ENCODE measurements around the gene RUSF1.
A peak's percentile ranks its signal among the peaks of the same experiment; 100 is the strongest.
"Not testable (repeated sequence)": the region's sequence is repeated elsewhere in the genome, so short reads cannot be mapped to it uniquely, and the experiment has no call there.

Gene RUSF1

GRCh38 chr16:31452631-31453106, 55.5 kb downstream of the RUSF1 start:
- DNase-seq (ENCODE audit: low spot score in 2 of 2): no peak

GRCh38 chr16:31451681-31452351, 56.4 kb downstream of the RUSF1 start:
- peak overlapping the region; percentile 6 for H3K27ac Mint-ChIP-seq
- no peak for DNase-seq (ENCODE audit: low spot score in 2 of 2)
- H3K4me1 Mint-ChIP-seq: peaks cover 18% of the 10 kb centered on the region

More at GRCh38 chr16:31452631-31453106, 55.5 kb downstream of the RUSF1 start:
- peaks cover 18% of the 10 kb centered on the region for H3K4me1 Mint-ChIP-seq
- peaks cover 3% of the 10 kb centered on the region for H3K36me3 Mint-ChIP-seq
- H3K27ac Mint-ChIP-seq: no peak overlapping the region
- H3K9me3 Mint-ChIP-seq: no peaks in the 10 kb centered on the region
- ATAC-seq (ENCODE audit: low read depth): no peak
- no peak overlapping the region for H3K4me3 Mint-ChIP-seq
- H3K27me3 Mint-ChIP-seq: no peaks in the 10 kb centered on the region

DNA sequence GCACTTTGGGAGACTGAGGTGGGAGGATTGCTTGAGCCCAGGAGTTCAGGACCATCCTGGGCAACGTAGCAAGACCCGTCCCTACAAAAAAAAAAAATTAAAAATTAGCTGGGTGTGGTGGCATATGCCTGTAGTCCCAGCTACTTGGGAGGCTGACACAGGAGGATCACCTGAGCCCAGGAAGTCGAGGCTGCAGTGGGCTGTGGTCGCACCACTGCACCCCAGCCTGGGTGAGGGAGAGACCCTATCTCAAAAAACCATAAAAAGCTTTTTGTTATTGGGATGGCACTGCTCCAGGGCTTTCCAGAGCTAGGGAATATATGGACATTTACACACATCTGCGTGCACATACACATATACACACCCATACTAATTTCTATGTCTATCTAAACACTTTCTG, 57.0 kb downstream of the RUSF1 start:
- H3K27me3 Mint-ChIP-seq: no peaks in the 10 kb centered on the region
- H3K36me3 Mint-ChIP-seq: peaks cover 3% of the 10 kb centered on the region
- no peak for DNase-seq (ENCODE audit: low spot score in 2 of 2)
- ATAC-seq (ENCODE audit: low read depth): no peak
- peaks cover 18% of the 10 kb centered on the region for H3K4me1 Mint-ChIP-seq
- no peaks in the 10 kb centered on the region for H3K9me3 Mint-ChIP-seq
- H3K4me3 Mint-ChIP-seq: no peak overlapping the region
- H3K27ac Mint-ChIP-seq: peak overlapping the region; percentile 48

More at GRCh38 chr16:31451681-31452351, 56.4 kb downstream of the RUSF1 start:
- no peaks in the 10 kb centered on the region for H3K9me3 Mint-ChIP-seq
- no peaks in the 10 kb centered on the region for H3K27me3 Mint-ChIP-seq
- H3K36me3 Mint-ChIP-seq: peaks cover 3% of the 10 kb centered on the region
- no peak overlapping the region for H3K4me3 Mint-ChIP-seq
- no peak for ATAC-seq (ENCODE audit: low read depth)

GRCh38 chr16:31445931-31446330, 62.3 kb downstream of the RUSF1 start:
- DNase-seq (ENCODE audit: low spot score in 2 of 2); ATAC-seq (ENCODE audit: low read depth); H3K9me3 Mint-ChIP-seq; H3K4me1 Mint-ChIP-seq; H3K27me3 Mint-ChIP-seq; H3K4me3 Mint-ChIP-seq; H3K27ac Mint-ChIP-seq; H3K36me3 Mint-ChIP-seq: not testable (repeated sequence)

GRCh38 chr16:31441956-31442355, 66.2 kb downstream of the RUSF1 start:
- no peaks in the 10 kb centered on the region for H3K36me3 Mint-ChIP-seq
- H3K27me3 Mint-ChIP-seq: peaks cover 4% of the 10 kb centered on the region
- DNase-seq (ENCODE audit: low spot score in 2 of 2) (no peak), ATAC-seq (ENCODE audit: low read depth) (no peak)
- no peaks in the 10 kb centered on the region for H3K9me3 Mint-ChIP-seq
- peaks cover 19% of the 10 kb centered on the region for H3K4me1 Mint-ChIP-seq
- peak overlapping the region; percentile 66 for H3K27ac Mint-ChIP-seq
- peak overlapping the region; percentile 76 for H3K4me3 Mint-ChIP-seq

GRCh38 chr16:31440516-31441184, 67.5 kb downstream of the RUSF1 start:
- no peaks in the 10 kb centered on the region for H3K9me3 Mint-ChIP-seq
- ATAC-seq (ENCODE audit: low read depth): no peak
- H3K27ac Mint-ChIP-seq: no peak overlapping the region
- H3K27me3 Mint-ChIP-seq: peaks cover 4% of the 10 kb centered on the region
- no peak for DNase-seq (ENCODE audit: low spot score in 2 of 2)
- no peaks in the 10 kb centered on the region for H3K36me3 Mint-ChIP-seq
- no peak overlapping the region for H3K4me3 Mint-ChIP-seq
- peaks cover 19% of the 10 kb centered on the region for H3K4me1 Mint-ChIP-seq

DNA sequence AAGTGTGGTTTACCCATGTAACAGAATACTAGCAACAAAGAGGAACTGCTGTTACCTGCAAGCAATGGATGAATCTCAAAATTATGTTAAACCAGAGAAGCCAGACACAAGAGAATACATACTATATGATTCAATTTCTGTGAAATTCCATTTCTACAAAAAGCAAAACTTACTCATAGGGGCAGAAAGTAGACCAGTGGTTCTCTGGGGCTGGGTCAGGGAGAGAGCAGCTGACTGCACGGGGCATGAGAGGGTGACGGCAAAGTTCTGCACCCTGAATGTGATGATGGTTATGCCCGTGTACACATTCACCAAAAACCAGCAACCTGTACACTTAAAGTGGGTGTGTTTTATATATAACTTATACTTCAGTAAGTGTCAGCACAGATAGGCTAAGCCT, 68.7 kb downstream of the RUSF1 start:
- DNase-seq (ENCODE audit: low spot score in 2 of 2): no peak
- Mint-ChIP-seq H3K9me3 (no peaks in the 10 kb centered on the region), H3K36me3 (no peaks in the 10 kb centered on the region), H3K4me3 (no peak overlapping the region), H3K4me1 (peaks cover 19% of the 10 kb centered on the region), H3K27me3 (peaks cover 4% of the 10 kb centered on the region), H3K27ac (no peak overlapping the region)
- ATAC-seq (ENCODE audit: low read depth): no peak
